MM.1S (cell line): Measurements from ENCODE around the gene SRRM1.

Experiments
- EZH2phosphoT487 ChIP-seq: fragments of 300-600 bp; sonication (generic); IDR thresholded peaks from 2 replicates; pipeline ENCODE4 v1.6.1; 2018; ENCODE audit warnings: antibody characterized with exemption, low read length
- TF ChIP-seq, protein P1 (sequence below): fragments of 300-600 bp; sonication (generic); IDR thresholded peaks from 2 replicates; pipeline ENCODE4 v1.5.1; 2016; ENCODE audit warnings: antibody characterized with exemption, low read length, mixed read lengths

DNA sequence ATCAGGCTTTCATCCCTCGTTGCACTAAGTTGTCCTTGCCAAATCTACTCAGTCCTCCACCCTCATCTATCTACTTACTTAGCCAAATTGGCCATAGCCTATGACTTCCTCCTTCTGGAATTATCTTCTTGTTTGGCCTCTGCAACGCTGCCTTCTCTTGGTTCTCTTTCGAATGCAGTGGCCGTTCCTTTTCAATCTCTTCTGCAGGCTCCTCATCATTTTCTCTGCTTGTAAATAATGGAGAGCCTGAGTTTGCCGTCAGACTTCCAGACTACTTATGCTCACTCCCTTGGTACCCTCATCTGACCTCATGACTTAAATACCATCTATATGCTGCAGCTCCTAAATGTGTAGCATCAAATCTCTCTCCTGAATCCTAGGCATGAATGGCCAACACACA is 22.4 kb upstream of the SRRM1 start:
- TF ChIP-seq, protein P1, sequence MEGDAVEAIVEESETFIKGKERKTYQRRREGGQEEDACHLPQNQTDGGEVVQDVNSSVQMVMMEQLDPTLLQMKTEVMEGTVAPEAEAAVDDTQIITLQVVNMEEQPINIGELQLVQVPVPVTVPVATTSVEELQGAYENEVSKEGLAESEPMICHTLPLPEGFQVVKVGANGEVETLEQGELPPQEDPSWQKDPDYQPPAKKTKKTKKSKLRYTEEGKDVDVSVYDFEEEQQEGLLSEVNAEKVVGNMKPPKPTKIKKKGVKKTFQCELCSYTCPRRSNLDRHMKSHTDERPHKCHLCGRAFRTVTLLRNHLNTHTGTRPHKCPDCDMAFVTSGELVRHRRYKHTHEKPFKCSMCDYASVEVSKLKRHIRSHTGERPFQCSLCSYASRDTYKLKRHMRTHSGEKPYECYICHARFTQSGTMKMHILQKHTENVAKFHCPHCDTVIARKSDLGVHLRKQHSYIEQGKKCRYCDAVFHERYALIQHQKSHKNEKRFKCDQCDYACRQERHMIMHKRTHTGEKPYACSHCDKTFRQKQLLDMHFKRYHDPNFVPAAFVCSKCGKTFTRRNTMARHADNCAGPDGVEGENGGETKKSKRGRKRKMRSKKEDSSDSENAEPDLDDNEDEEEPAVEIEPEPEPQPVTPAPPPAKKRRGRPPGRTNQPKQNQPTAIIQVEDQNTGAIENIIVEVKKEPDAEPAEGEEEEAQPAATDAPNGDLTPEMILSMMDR = no peak
- no peak for TF ChIP-seq EZH2phosphoT487
